Hematopoietic multipotent progenitor cell treated with erythropoietin and hydrocortisone succinate and interleukin-3 and kit ligand, for 6 days (in vitro differentiated cells): ENCODE data around the gene SPPL2C.
A peak's percentile ranks its signal among the peaks of the same experiment; 100 is the strongest.

ENCODE experiments used
- DNase-seq: peaks from one replicate; pipeline ENCODE4 v3.0.0-alpha.2; 2015

The SPPL2C gene

GRCh38 chr17:45844695-45845375, at the start of gene SPPL2C:
SPPL2C (plus strand) TSS chr17:45844881; CDS start chr17:45844907, 26 bp downstream.
- DNase-seq = no peak

- DNase-seq = no peak
Observed at GRCh38 chr17:45800816-45801215, 43.9 kb upstream of the SPPL2C start.

- no peak for DNase-seq
Observed at GRCh38 chr17:45801421-45801820, 43.3 kb upstream of the SPPL2C start.

- DNase-seq = no peak
Observed at GRCh38 chr17:45808845-45809244, 35.8 kb upstream of the SPPL2C start.

- DNase-seq = no peak
Observed at GRCh38 chr17:45809499-45809898, 35.2 kb upstream of the SPPL2C start.

GRCh38 chr17:45812102-45812501, 32.6 kb upstream of the SPPL2C start:
- DNase-seq = peak; percentile 39

- peak; percentile 29 for DNase-seq
Observed at GRCh38 chr17:45813048-45813725, 31.5 kb upstream of the SPPL2C start.

- DNase-seq = no peak
Observed at GRCh38 chr17:45814622-45815606, 29.8 kb upstream of the SPPL2C start.

- DNase-seq = no peak
Observed at GRCh38 chr17:45815752-45816151, 28.9 kb upstream of the SPPL2C start.

GRCh38 chr17:45818041-45818440, 26.6 kb upstream of the SPPL2C start:
- no peak for DNase-seq

- no peak for DNase-seq
Observed at GRCh38 chr17:45818699-45819098, 26.0 kb upstream of the SPPL2C start.

GRCh38 chr17:45819632-45820031, 25.0 kb upstream of the SPPL2C start:
- DNase-seq = no peak

- no peak for DNase-seq
Observed at GRCh38 chr17:45820052-45820780, 24.5 kb upstream of the SPPL2C start.

- DNase-seq = no peak
Observed at GRCh38 chr17:45821147-45821546, 23.5 kb upstream of the SPPL2C start.

- no peak for DNase-seq
Observed at GRCh38 chr17:45823598-45823997, 21.1 kb upstream of the SPPL2C start.

- DNase-seq = no peak
Observed at GRCh38 chr17:45824475-45824874, 20.2 kb upstream of the SPPL2C start.

- DNase-seq = no peak
Observed at GRCh38 chr17:45824901-45825492, 19.7 kb upstream of the SPPL2C start.

GRCh38 chr17:45825792-45826191, 18.9 kb upstream of the SPPL2C start:
- no peak for DNase-seq

GRCh38 chr17:45826919-45827588, 17.6 kb upstream of the SPPL2C start:
- DNase-seq = no peak

GRCh38 chr17:45828171-45828570, 16.5 kb upstream of the SPPL2C start:
- DNase-seq = no peak

GRCh38 chr17:45828582-45829133, 16.0 kb upstream of the SPPL2C start:
- no peak for DNase-seq
